GM18526 (cell line): ENCODE measurements around the gene SLC12A1.

Experiments used
- POLR2A ChIP-seq: IDR thresholded peaks from 3 replicates; pipeline ENCODE4 v1.6.1; 2011; ENCODE audit not compliant: insufficient read length; ENCODE audit errors: extremely low read depth

The SLC12A1 gene

DNA sequence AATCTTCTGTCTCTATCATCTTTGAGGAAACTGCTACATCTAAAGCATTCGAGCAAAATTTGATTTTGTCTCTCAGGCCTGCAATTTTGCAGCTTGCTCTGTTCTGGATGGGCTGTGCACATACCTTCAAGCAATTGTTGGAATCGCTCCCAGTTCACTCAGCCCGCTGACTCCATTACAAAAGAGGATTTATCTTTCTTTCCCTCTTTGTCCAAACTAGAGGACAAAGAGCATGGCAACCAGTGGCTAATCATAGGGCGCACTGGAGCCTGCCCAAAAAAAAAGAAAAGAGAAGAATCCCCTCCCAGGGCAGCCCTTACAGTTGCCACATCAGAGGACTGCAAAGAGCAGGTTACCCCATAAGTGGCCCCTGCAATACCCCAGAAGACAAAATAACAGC lies 76.1 kb downstream of the SLC12A1 start:
- TF ChIP-seq POLR2A, result no peak

- TF ChIP-seq POLR2A, result no peak
These were observed 77.5 kb downstream of the SLC12A1 start for GRCh38 chr15:48283396-48284145.

- no peak for TF ChIP-seq POLR2A
These were observed 79.5 kb downstream of the SLC12A1 start for GRCh38 chr15:48285329-48286214.

GRCh38 chr15:48289628-48290027 lies 83.5 kb downstream of the SLC12A1 start:
- no peak for TF ChIP-seq POLR2A

DNA sequence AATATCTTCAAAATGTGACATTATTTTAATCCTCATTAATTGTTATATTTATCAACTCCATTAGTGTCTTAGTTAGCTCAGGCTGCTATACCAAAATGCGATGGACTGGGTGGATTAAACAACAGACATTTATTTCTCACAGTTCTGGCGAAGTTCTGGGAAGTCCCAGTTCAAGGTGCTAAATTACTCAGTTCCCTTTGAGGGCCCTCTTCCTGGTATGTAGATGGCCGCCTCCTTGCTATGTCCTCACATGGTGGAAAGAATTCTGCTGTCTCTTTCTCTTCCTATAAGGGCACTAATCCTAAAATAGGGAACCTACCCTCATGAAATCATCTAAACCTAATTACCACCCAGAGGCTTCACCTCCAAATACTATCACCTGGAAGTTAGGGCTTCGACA lies 86.4 kb downstream of the SLC12A1 start:
- no peak for TF ChIP-seq POLR2A

DNA sequence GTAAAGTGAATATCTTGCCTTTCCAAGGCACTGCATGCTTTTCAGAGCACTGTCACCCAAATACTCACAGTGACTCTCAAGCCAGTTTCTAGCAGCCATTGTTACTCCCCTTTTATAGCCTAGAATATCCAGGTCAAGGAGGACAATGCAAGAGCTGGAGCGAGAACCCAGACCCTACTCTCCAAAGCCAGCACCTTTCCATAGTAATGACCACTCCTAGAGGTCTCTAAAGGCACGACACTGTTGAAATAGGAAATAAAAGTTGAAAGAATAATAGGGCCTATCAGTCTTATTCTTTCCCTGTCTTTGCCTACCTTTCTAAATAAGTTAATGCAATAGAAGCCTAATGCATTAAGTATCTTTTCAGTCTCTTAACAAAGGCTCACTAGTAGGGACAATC lies 91.6 kb downstream of the SLC12A1 start:
- no peak for TF ChIP-seq POLR2A

DNA sequence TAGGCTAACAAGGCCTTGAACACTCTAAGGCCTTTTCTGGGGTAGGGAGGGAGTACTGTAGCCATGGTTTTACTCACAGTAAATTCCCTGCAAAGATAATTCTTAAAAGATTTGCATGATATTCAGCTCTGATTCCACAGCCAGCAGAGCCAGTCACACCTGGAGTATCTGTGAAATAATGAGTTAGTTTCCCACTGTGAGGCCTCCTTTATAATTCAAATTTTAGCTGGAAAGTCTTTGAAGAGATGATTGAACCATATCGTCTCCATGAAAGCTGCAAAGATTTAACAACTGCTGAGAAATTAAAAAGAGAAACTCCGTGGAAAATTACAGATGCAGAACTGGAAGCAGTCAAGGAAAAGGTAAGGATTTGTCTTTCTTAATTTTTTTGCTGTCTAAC lies 92.8 kb downstream of the SLC12A1 start:
- TF ChIP-seq POLR2A, result no peak

DNA sequence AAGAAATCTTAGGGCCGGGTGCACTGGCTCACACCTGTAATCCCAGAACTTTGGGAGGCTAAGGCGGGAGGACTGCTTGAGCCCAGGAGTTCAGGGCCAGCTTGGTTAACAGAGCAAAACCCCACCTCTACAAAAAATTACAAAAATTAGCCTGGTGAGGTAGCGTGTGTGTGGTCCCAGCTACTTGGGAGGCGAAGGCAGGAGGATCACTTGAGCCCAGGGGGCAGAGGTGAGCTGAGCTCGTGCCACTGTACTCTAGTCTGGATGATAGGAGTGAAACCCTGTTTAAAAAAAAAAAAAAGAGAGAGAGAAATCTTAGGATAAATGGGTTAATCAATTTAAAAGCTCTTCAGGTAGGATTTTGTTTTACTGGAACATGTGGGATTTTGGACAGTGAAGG lies 93.9 kb downstream of the SLC12A1 start:
- no peak for TF ChIP-seq POLR2A

GRCh38 chr15:48304398-48304797 lies 98.3 kb downstream of the SLC12A1 start:
- TF ChIP-seq POLR2A, result no peak

DNA sequence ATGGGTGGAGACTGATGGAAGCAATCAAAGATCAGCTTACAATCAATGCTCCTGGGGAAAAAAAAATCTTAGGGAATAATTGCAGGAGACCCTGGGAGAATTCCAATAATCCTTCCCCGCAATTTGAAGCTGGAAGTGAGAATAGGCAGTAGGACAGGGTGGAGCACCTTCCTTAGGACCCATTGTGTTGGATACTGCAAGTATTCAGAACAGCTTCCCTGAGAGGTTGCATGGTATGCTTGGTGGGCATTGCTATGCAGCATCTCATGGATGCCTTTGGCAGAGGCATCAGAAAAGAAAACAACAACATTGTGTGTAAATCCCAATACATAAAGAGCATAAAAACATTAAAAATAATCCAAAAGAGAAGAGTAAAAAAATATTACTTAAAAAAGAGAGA lies 100.5 kb downstream of the SLC12A1 start:
- TF ChIP-seq POLR2A, result no peak

GRCh38 chr15:48307586-48307985 lies 101.5 kb downstream of the SLC12A1 start:
- TF ChIP-seq POLR2A, result no peak

- no peak for TF ChIP-seq POLR2A
These were observed 103.6 kb downstream of the SLC12A1 start for GRCh38 chr15:48309740-48310139.

DNA sequence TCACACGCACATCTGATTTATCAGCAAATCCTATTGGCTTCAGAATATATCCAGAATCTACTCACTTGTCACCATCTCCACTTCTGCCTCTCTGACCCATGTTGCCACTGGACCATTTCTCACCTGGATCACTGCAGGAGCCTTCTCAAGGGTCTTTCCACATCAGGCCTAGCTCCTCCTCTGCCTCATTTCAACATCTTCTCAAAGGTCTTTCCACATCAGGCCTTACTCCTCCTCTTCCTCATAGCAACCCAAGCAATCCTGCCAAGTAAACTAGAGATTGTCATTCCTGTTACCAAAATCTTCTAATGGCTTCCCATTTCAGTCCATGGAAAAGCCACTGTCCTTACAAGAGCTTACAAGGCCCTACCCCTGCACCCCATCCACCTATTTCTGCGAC lies 107.1 kb downstream of the SLC12A1 start:
- no peak for TF ChIP-seq POLR2A

DNA sequence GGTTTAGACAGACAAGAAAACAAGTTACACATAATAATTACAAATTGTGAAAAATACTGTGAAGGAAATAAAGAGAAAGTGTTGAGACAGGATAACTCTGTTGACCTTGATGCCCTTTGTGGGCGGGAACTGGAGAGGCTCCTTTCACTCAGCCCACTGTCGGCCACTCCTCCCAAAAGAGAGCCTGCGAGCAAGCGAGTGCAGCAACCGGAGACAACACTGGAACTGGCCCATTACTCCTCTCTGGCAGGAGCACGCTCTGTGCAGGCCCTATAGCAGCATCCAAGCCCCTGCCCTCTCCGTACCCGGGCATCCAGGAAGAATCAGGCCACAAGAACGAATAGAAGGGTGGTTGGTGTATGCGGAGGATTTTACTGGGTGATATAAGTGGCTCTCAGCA lies 108.9 kb downstream of the SLC12A1 start:
- TF ChIP-seq POLR2A, result no peak

GRCh38 chr15:48317221-48317620 lies 111.1 kb downstream of the SLC12A1 start:
- no peak for TF ChIP-seq POLR2A

DNA sequence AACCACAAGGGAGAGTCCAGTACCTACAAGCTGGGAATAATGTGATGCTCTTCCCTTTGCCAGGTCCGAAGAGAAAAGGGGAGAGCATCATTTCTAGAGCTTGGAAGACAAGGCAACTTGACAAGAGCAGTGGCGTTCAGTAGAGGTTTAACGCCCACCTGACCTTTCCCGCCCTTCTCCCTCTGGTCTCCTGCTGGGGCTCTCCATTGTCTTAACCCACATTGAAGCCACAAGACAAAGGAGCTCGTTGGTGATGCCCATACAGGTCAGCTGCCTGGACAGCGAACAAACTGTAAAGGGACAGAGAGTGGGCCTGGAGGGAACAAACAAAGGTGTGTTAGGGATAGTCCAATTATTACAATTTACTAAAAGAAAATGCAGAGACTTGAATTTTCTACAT lies 112.0 kb downstream of the SLC12A1 start:
- no peak for TF ChIP-seq POLR2A

DNA sequence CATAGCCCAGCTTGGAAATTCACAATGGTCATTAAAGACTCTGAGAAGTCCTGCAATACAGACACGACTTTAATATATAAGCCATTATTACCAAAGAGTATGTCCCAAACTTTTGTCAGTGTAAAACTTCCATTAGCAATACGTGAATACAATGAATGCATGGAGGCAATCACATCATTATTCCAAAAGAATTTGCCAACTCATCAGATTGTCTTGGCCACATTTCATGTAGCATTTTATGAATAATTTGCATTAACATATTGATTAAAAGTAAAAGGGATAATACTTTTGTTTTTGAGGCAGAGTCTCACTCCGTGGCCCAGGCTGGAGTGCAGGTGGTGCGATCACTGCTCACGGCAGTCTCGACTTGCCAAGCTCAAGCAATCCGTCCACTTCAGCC lies 117.2 kb downstream of the SLC12A1 start:
- TF ChIP-seq POLR2A, result no peak

DNA sequence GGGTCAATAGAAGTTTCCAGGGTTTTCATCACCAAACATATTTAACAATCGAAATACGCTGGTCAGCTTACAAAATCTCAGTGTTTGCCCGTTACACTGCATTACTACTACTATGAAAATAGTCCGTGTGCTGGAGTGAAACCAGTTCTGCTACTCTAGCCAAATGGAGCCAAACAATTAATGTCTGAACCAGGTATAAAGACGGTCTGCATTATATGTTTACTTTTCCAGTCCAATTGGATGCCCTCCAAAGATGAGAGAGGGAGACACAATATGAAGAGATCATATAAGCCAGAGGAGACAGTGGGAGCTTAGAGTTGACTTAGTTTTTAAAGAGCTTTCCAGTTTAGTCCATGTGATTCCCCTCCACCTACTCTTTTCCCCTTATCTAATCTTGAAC lies 118.8 kb downstream of the SLC12A1 start:
- TF ChIP-seq POLR2A, result no peak
